Endothelial cell (in vitro differentiated cells): ENCODE measurements around the gene EML1. TPM values are rescaled to one million over a fixed set of nuclear protein-coding genes. Genes with fewer than 3 reads are reported as not detected.

Experiments used
- DNase-seq: peaks from one replicate; pipeline ENCODE4 v3.0.0; 2021; ENCODE audit warnings: low spot score
- H3K27ac Mint-ChIP-seq: one replicate; pipeline ENCODE4 v1.8.0; 2021; ENCODE audit warnings: mixed read lengths, inconsistent platforms; ENCODE audit not compliant: unreplicated experiment
- H3K27me3 Mint-ChIP-seq: one replicate; pipeline ENCODE4 v1.8.0; 2021; ENCODE audit warnings: mild to moderate bottlenecking, moderate library complexity, mixed read lengths, inconsistent platforms; ENCODE audit not compliant: unreplicated experiment
- H3K36me3 Mint-ChIP-seq: one replicate; pipeline ENCODE4 v1.8.0; 2021; ENCODE audit warnings: mild to moderate bottlenecking, low read depth, mixed read lengths, inconsistent platforms; ENCODE audit not compliant: unreplicated experiment
- H3K4me1 Mint-ChIP-seq: one replicate; pipeline ENCODE4 v1.8.0; 2021; ENCODE audit warnings: mild to moderate bottlenecking, mixed read lengths, inconsistent platforms; ENCODE audit not compliant: unreplicated experiment
- H3K4me3 Mint-ChIP-seq: one replicate; pipeline ENCODE4 v1.8.0; 2021; ENCODE audit warnings: mild to moderate bottlenecking, mixed read lengths, inconsistent platforms; ENCODE audit not compliant: unreplicated experiment
- H3K9me3 Mint-ChIP-seq: one replicate; pipeline ENCODE4 v1.8.0; 2021; ENCODE audit warnings: mixed read lengths, inconsistent platforms; ENCODE audit not compliant: unreplicated experiment
- CTCF ChIP-seq: fragments of 200-600 bp; sonication (generic); IDR thresholded peaks from one replicate; pipeline ENCODE4 v1.5.0; 2021; ENCODE audit warnings: antibody characterized with exemption; ENCODE audit not compliant: unreplicated experiment
- total RNA-seq: library from RNA; stranded (reverse); fragmentation: NEBNext Ultra II Directional; extraction: Animal tissue kit (Norgen Biotek cat#: 25700); gene quantifications from one replicate; pipeline ENCODE4 v1.2.1, GENCODE V29; 2021; ENCODE audit not compliant: unreplicated experiment

The EML1 gene
- total RNA-seq, 1 donor from 2014 or later = 10.0 TPM

DNA sequence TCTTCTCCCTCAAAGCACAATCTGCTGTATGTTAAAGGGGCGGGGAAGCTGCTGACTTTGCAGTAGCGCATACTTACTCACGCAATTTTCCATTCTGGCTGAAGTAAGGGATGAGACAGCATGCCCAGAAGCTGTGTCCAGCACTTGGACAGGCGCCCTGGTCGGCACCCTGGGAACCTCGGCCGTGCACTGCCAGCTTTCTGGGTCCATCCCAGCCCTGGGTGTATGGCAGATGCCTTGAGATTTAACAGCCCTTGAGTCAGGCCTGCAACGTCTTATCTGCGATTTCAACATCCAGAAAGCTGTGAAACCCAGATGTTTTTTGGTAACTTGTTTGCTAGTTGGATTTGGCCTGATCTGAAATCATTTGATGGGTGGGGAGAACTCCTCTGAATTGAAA, 16.1 kb downstream of the EML1 start:
- Mint-ChIP-seq H3K27me3 (peaks cover 4% of the 10 kb centered on the region), H3K27ac (no peak overlapping the region), H3K4me3 (no peak overlapping the region), H3K9me3 (no peaks in the 10 kb centered on the region), H3K36me3 (no peaks in the 10 kb centered on the region), H3K4me1 (no peaks in the 10 kb centered on the region)
- DNase-seq = no peak
- no peak for TF ChIP-seq CTCF

GRCh38 chr14:99809859-99810558, 16.8 kb downstream of the EML1 start:
- DNase-seq = no peak
- Mint-ChIP-seq H3K27ac (no peak overlapping the region), H3K4me3 (no peak overlapping the region), H3K27me3 (peaks cover 4% of the 10 kb centered on the region), H3K4me1 (no peaks in the 10 kb centered on the region), H3K36me3 (no peaks in the 10 kb centered on the region), H3K9me3 (no peaks in the 10 kb centered on the region)
- TF ChIP-seq CTCF = no peak

DNA sequence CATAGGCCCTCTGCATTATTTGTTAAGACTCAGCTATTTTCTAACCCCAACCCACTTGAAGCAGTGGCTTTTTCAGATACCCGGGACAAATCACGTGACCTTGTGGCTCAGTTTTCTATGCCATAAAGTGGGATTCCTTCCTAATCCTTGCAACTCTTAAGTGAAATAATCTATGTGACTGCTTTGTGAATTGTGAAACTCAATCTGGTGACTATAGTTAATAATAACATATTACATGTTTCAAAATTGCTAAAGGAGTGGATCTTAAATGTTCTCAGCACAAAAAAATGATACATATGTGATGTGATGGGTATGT, 17.3 kb downstream of the EML1 start:
- H3K9me3 Mint-ChIP-seq = no peaks in the 10 kb centered on the region
- no peak for DNase-seq
- no peak overlapping the region for H3K4me3 Mint-ChIP-seq
- no peak overlapping the region for H3K27ac Mint-ChIP-seq
- no peaks in the 10 kb centered on the region for H3K4me1 Mint-ChIP-seq
- no peak for TF ChIP-seq CTCF
- no peaks in the 10 kb centered on the region for H3K36me3 Mint-ChIP-seq
- H3K27me3 Mint-ChIP-seq = peaks cover 4% of the 10 kb centered on the region

- no peak for DNase-seq
- Mint-ChIP-seq H3K4me1 (peaks cover under 1% of the 10 kb centered on the region), H3K27ac (no peak overlapping the region), H3K27me3 (peaks cover 3% of the 10 kb centered on the region), H3K4me3 (no peak overlapping the region), H3K9me3 (no peaks in the 10 kb centered on the region), H3K36me3 (no peaks in the 10 kb centered on the region)
- TF ChIP-seq CTCF = no peak
Measured at GRCh38 chr14:99812096-99812750, 19.0 kb downstream of the EML1 start.

DNA sequence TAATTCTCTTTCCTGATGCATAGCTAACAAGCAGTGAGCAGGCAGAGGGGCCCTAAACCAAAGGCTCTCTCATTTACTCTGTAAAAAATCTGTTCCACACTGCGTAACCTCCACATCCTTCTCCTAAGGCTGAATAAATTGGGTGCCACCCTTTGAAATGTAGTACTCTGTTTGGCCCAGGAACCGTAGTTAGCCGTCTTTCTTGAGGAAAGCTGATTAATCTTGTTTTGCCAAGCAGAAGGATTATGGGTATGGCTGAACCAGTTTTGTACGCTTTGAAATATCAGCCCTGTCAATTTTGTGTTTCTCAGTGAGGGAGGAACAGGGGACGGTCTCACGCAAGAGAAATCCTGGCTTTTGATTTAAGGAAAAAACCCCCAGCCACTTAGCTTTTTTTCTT, 19.7 kb downstream of the EML1 start:
- no peak for TF ChIP-seq CTCF
- H3K27ac Mint-ChIP-seq = no peak overlapping the region

More for the DNA sequence above, 19.7 kb downstream of the EML1 start:
- DNase-seq = no peak
- H3K27me3 Mint-ChIP-seq = peaks cover 5% of the 10 kb centered on the region
- no peak overlapping the region for H3K4me3 Mint-ChIP-seq
- H3K36me3 Mint-ChIP-seq = no peaks in the 10 kb centered on the region
- H3K9me3 Mint-ChIP-seq = no peaks in the 10 kb centered on the region
- peaks cover 5% of the 10 kb centered on the region for H3K4me1 Mint-ChIP-seq
